HEK293 (cell line): ENCODE results near the gene DICER1.

Source experiments
- ELK4 ChIP-seq: IDR thresholded peaks from 2 replicates; pipeline ENCODE4 v1.6.1; 2011; ENCODE audit warnings: mild to moderate bottlenecking, low read depth, low read length, borderline replicate concordance
- HOXD13 ChIP-seq: sonication (generic); formaldehyde crosslinking; IDR thresholded peaks from 2 replicates; pipeline ENCODE4 v1.8.0; 2022; ENCODE audit warnings: missing genetic modification reagents, borderline replicate concordance
- KLF16 ChIP-seq: fragments of 450-650 bp; formaldehyde crosslinking; IDR thresholded peaks from 2 replicates; pipeline ENCODE4 v1.5.1; 2017; ENCODE audit warnings: missing biosample characterization, missing genetic modification characterization
- MYNN ChIP-seq: fragments of 450-650 bp; formaldehyde crosslinking; IDR thresholded peaks from 2 replicates; pipeline ENCODE4 v1.5.1; 2016; ENCODE audit warnings: missing biosample characterization, missing genetic modification characterization, borderline replicate concordance
- PRDM1 ChIP-seq: fragments of 450-650 bp; formaldehyde crosslinking; IDR thresholded peaks from 2 replicates; pipeline ENCODE4; 2016; ENCODE audit warnings: missing biosample characterization, missing genetic modification characterization
- REPIN1 ChIP-seq: fragments of 450-650 bp; formaldehyde crosslinking; IDR thresholded peaks from 2 replicates; pipeline ENCODE4 v1.5.1; 2017; ENCODE audit warnings: missing biosample characterization, missing genetic modification characterization, low read depth
- TRIM28 ChIP-seq: IDR thresholded peaks from 2 replicates; pipeline ENCODE4 v1.6.1; 2011; ENCODE audit warnings: low read length, control low read depth, borderline replicate concordance
- YY2 ChIP-seq: fragments of 450-650 bp; formaldehyde crosslinking; IDR thresholded peaks from 2 replicates; pipeline ENCODE4 v1.5.1; 2016; ENCODE audit warnings: missing biosample characterization, missing genetic modification characterization
- ZBTB6 ChIP-seq: fragments of 450-650 bp; formaldehyde crosslinking; IDR thresholded peaks from 2 replicates; pipeline ENCODE4 v1.5.1; 2017; ENCODE audit warnings: missing biosample characterization, missing genetic modification characterization
- ZFHX2 ChIP-seq: fragments of 450-650 bp; formaldehyde crosslinking; conservative IDR thresholded peaks from 2 replicates; pipeline ENCODE4 v1.5.1; 2016; ENCODE audit warnings: missing biosample characterization, missing genetic modification characterization
- ZNF138 ChIP-seq: fragments of 450-650 bp; formaldehyde crosslinking; IDR thresholded peaks from 2 replicates; pipeline ENCODE4 v1.5.1; 2016; ENCODE audit warnings: missing biosample characterization, missing genetic modification characterization, borderline replicate concordance
- ZNF157 ChIP-seq: fragments of 450-650 bp; formaldehyde crosslinking; IDR thresholded peaks from 2 replicates; pipeline ENCODE4 v1.5.1; 2016; ENCODE audit warnings: missing biosample characterization, missing genetic modification characterization
- ZNF223 ChIP-seq: fragments of 450-650 bp; formaldehyde crosslinking; IDR thresholded peaks from 2 replicates; pipeline ENCODE4 v1.5.1; 2016; ENCODE audit warnings: missing biosample characterization, missing genetic modification characterization
- ZNF23 ChIP-seq: fragments of 450-650 bp; formaldehyde crosslinking; IDR thresholded peaks from 2 replicates; pipeline ENCODE4 v1.5.1; 2016; ENCODE audit warnings: missing biosample characterization, missing genetic modification characterization, borderline replicate concordance
- ZNF416 ChIP-seq: fragments of 450-650 bp; formaldehyde crosslinking; IDR thresholded peaks from 2 replicates; pipeline ENCODE4 v1.5.1; 2016; ENCODE audit warnings: missing biosample characterization, missing genetic modification characterization
- ZNF513 ChIP-seq: fragments of 450-650 bp; IDR thresholded peaks from 2 replicates; pipeline ENCODE4 v1.5.1; 2018; ENCODE audit warnings: missing biosample characterization, missing genetic modification characterization
- ZNF530 ChIP-seq: fragments of 450-650 bp; formaldehyde crosslinking; IDR thresholded peaks from 2 replicates; pipeline ENCODE4 v1.5.1; 2016; ENCODE audit warnings: low read depth, missing biosample characterization, missing genetic modification characterization
- ZNF580 ChIP-seq: fragments of 450-650 bp; formaldehyde crosslinking; IDR thresholded peaks from 2 replicates; pipeline ENCODE4 v1.5.1; 2016; ENCODE audit warnings: missing biosample characterization, missing genetic modification characterization
- ZNF626 ChIP-seq: fragments of 450-650 bp; sonication (Bioruptor Pico); formaldehyde crosslinking; IDR thresholded peaks from 2 replicates; pipeline ENCODE4 v1.5.1; 2018; ENCODE audit warnings: missing biosample characterization, missing genetic modification characterization, inconsistent platforms
- ZNF768 ChIP-seq: fragments of 450-650 bp; formaldehyde crosslinking; IDR thresholded peaks from 2 replicates; pipeline ENCODE4 v1.5.1; 2018; ENCODE audit warnings: missing biosample characterization, mild to moderate bottlenecking, missing genetic modification characterization
- ZNF837 ChIP-seq: fragments of 450-650 bp; formaldehyde crosslinking; IDR thresholded peaks from 2 replicates; pipeline ENCODE4 v1.5.1; 2016; ENCODE audit warnings: missing biosample characterization, missing genetic modification characterization
- ZSCAN30 ChIP-seq: fragments of 450-650 bp; IDR thresholded peaks from 2 replicates; pipeline ENCODE4 v1.5.1; 2018; ENCODE audit warnings: missing biosample characterization, mild to moderate bottlenecking, missing genetic modification characterization, moderate library complexity
- TF ChIP-seq, protein P1 (sequence below): fragments of 450-650 bp; formaldehyde crosslinking; IDR thresholded peaks from 2 replicates; pipeline ENCODE4 v1.5.1; 2017; ENCODE audit warnings: missing biosample characterization, missing genetic modification characterization

The DICER1 gene

GRCh38 chr14:95137164-95137803 is 20.0 kb downstream of the DICER1 start (continued):
- TF ChIP-seq ZFHX2 (no peak), TRIM28 (no peak), ZNF416 (tag by site-specific recombination) (no peak), ZNF837 (tag by site-specific recombination) (no peak), ZNF768 (tag by site-specific recombination) (no peak), KLF16 (no peak), MYNN (no peak), ELK4 (no peak), ZNF223 (tag by site-specific recombination) (no peak), REPIN1 (tag by site-specific recombination) (no peak), ZNF626 (tag by site-specific recombination) (no peak), ZNF157 (tag by site-specific recombination) (no peak), ZNF580 (tag by site-specific recombination) (no peak), ZNF513 (tag by site-specific recombination) (no peak), ZBTB6 (tag by site-specific recombination) (no peak), HOXD13 (CRISPR knock-in tag) (no peak), ZNF138 (tag by site-specific recombination) (no peak), ZNF530 (tag by site-specific recombination) (peak; percentile 9; the same call in 1 of the 2 replicates), ZSCAN30 (tag by site-specific recombination) (no peak), PRDM1 (tag by site-specific recombination) (peak; percentile 100), ZNF23 (tag by site-specific recombination) (no peak), YY2 (tag by site-specific recombination) (no peak)
- TF ChIP-seq, protein P1, sequence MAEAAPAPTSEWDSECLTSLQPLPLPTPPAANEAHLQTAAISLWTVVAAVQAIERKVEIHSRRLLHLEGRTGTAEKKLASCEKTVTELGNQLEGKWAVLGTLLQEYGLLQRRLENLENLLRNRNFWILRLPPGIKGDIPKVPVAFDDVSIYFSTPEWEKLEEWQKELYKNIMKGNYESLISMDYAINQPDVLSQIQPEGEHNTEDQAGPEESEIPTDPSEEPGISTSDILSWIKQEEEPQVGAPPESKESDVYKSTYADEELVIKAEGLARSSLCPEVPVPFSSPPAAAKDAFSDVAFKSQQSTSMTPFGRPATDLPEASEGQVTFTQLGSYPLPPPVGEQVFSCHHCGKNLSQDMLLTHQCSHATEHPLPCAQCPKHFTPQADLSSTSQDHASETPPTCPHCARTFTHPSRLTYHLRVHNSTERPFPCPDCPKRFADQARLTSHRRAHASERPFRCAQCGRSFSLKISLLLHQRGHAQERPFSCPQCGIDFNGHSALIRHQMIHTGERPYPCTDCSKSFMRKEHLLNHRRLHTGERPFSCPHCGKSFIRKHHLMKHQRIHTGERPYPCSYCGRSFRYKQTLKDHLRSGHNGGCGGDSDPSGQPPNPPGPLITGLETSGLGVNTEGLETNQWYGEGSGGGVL (tag by site-specific recombination), result no peak
- TF ChIP-seq, all 188 proteins: peak for 7
